Stimulated activated CD4-positive, alpha-beta T cell treated with anti-CD3 and anti-CD28 coated beads, TNF-alpha, amount 100 ng/mL, for 4 hours (primary cell): ENCODE data around the gene VAV2.
"Not testable (repeated sequence)": the region's sequence is repeated elsewhere in the genome, so short reads cannot be mapped to it uniquely, and the experiment has no call there.

Experiments used
- DNase-seq, 3 experiments: peaks; one replicate each; pipeline ENCODE4 v3.0.0-alpha.2; 2020; ENCODE audit warnings: low read depth in 3 of 3

VAV2 gene

DNA sequence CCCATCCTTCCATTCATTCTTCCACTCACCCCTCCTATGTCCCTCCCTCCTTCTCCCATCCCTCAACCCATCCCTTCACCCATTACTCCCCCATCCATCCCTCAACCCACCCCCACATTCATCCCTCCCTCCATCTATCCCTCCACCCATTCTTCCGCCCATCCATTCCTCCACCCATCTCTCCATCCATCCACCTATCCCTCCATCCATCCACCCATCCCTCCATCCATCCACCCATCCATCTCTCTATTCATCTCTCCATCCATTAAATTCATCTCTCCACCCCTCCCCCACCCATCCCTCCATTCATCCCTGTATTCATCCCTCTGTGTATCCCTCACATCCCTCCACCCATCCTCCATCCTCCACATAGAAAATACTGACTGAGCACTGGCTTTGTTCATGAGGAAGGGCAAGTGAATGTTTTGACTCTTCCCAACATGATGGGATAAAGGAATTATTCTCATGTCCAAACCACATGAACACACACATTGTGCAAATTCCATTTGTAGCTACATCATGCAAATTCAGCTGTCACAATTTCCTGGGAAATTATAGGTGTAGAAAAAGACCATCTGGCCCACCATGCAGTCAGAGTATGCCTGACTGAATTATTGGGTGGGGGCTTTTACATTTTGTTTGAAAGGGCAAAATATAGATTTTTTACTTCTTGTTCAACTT, 6.9 kb upstream of the VAV2 start:
- no peak for DNase-seq

DNA sequence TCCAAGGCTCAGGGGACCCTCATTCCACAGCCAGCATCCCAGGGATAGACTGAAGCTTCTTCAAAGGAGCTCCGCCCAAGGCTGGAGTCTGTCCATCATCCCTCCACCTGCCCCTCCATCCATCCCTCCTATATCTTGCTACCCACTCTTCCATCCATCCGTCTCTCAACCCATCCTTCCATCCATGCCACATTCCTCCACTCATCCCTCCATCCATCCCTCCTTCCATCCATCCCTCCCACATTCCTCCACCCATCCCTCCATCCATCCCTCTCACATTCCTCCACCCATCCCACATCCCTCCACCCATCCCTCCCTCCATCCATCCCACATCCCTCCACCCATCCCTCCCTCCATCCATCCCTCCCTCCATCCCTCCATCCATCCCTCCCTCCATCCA, 5.5 kb upstream of the VAV2 start:
- DNase-seq = no peak

DNA sequence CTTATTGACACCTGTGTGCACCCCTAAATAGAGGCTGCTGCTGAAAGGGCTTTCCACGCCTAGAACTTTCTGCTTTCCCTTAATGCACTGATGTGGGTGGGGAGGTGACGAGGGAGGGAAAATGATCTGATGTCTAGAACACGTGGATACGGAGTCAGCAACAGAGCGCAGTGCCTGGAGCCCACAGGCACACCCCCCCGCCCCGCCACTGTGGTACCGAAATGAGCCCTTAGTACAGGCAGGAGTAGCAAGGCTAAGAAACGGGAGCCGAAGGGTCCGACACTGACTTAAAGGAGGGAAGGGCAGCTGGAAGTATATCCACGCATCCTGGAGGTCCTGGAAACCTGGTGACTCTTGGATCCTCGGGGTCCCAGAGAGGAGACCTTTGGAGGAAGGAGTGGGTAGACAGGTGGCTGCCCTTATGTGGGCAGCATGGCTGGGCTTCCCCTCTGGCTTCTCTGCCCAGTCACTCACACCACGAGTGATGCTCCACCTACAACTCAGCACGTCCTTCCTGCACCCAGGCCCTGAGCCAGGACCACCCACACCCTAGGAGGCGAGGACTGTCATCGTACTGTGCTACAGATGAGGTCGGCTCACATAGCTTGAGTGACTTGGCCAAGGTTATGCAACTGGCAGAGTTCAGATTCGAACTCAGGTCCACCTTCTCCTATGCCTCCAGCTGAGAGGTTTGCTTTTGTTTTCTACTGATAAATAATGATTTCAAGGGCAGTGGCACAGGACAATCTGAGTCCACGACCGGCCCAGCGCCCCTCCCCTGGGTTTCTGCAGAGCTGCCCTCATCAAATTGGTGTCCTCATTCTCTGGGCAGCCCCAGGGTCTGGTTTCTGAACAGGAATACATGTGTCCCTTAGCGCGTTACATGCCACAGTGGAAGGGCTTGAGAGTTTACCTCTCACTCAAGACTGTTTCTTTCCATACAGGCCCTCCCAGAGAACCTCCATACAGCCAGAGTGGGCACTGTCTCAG, 4.7 kb upstream of the VAV2 start:
- no peak for DNase-seq

DNA sequence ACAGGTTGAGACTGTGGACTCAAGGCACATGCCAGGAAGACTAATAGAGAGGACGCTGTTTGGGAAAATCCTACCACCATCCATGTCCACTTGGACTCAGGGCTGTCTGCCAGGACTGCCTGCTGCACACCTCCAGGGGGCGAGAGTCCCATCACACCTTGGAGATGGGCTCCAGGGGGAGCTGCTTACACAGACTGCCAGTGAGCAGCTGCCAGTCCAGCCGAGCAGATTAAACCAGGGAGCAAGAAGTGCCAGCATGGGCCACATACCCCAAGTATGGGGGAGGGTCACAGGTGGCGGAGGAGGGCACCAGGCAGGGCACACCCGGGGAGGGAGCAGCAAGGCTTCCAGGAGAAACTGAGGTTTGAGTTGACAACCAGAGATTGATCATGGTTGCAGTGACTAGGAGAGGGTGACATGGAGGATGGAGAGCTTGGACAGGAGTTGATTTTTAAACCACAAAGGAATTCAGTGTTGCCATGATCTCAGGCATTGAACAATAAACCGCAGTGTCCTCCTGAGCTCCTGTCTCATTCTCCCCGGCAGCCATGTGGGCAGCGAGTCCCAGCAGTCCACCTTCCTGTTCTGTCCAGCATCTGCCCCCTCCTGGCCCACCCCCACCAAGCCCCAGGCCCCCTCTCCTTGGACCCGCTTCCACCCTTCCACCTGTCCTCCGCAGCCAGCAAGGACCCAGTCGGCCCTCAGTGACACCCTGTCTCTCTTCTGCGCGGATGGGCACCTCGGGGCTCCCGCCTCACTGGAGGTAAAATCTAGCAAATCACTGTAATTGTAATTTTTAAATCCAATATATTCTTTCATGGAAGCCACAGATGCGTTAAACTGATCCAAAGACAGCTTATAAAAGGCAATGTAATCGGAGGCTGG, 3.1 kb upstream of the VAV2 start:
- DNase-seq = no peak

DNA sequence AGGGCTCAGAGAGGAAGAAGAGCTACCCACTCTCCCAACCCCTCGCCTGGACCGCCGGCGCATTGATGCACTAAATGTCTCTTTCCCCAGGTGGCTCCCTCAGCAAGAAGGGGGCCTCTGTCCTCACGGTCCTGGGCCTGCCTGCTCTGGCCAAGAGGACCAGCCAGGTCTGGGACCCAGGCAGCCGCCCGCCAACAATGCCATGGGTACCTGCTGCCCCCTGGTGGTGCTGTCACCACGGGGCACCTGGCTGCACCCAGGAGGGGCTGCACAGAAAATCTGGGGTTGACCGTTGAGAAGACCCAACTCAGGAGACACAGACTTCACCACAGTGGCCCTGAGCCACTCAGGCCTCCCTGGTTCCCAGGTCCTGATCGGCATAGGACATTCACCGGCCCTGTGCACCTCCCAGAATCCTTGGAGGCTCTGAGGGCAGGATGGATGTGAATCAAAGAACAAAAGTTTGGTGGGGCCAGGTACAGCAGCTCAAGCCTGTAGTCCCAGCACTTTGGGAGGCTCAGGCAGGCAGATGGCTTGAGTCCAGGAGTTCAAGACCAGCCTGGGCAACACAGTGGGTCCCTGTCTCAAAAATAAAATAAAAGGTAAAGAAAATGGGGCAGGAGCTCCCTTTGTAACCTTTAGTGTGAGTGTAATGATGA, 2.4 kb upstream of the VAV2 start:
- peak; percentile 51 to 69 (median 59) for DNase-seq

DNA sequence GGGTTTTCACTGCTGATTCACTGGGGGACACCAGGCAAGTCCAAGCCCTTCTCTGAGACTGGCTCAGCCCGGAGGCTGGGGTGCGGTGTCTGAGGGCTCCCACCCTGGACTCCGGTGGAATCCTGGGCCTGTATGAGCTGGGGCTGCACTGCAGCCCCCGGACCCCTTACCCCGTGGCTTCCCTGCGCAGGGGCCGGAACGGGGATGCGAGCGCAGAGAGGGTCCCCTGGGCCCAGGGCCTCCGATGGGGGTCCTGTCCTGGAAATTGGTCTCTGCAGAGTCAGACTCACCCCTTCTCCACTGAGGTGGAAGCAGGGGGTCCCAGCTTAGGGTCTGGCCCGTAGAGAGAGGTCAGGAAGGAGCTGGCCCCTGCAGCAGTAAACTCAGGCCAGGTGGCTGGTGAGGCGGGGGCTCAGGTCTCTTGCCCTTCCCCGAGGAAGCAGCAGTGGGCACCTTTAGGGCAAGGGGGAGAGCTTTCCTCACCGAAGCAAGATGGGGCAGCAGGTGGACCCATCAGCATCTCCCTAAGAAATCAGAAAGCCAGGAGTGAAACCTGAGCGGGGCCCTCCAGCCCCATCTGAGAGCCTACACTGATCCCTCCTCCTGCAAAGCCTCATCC, 1.6 kb upstream of the VAV2 start:
- no peak for DNase-seq

DNA sequence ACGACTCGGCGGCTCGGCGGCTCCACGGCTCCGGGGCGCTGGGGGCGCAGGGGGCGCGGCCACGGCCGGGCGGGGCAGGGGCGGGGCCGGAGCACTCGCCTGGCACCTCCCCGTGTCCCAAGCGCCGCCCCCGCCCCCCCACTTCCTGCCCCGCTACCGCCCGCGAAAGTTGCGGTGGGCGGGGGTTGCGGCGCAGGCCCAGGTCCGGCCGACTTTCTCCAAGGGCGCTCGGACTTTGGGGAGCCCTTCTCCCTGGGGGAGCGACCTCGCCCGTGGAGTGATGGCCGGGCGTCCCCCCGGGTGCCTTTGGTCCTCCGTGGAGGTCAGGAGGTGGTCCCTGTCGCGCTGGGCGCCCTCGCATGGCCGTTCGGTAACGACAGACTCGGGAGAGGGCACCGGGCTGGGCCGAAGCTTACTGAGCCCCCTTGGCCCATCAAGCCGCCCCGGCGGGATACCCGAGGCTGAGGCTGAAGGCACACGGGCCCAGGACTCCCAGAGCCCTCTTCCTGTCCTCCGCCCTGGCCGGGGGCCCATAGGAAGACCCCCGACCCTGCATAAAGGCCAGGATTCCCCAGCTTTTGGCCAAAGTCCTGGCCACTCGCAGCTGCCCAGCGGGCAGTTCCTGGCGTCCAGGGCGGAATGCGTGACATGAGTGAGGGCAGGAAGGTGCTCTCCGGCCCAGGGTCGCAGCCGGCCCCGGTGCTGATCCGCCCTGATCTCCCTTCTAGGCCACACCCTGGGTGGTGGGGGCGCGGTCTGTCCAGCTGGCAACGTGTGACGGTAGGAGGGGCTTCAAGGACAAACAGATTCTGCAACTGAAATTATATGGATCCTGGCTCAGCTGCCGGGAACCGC, 883 bp upstream of the VAV2 start:
- peak; percentile 55 to 72 (median 65) for DNase-seq

DNA sequence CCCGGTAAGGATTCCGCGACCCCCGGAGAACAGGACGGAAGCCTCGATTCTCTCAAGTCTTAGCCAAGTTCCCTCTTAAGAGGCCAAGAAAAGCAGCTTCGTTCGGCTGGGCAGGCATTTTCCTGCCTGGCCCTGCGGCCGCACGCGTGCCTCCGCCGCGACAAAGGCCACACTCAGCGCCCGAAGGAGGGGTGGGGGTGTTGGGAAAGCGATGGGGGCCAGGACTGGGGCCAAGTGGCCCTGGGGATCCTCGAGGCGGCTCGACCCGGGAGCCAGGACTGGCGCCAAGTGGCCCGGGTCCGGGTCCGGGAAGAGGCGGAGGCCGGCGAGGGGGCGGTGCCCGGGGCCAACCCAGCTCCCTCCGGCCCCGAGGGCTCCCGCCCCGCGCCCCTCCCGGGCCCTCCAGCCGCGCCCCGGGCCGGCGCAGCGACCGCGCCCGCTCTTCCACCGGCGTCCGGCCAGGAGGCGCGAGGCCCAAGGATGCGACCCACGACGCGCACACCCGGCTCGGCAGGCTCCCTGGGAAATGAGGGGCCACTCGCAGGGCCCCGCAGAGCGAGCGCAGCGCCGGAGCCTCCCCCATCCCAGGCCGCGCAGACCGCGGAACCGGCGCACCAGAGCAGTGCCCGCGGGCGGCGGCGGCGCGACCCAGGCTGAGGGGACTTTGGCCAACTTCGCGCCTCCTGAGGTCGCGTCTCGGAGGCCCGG, 756 bp downstream of the VAV2 start:
- DNase-seq = no peak

DNA sequence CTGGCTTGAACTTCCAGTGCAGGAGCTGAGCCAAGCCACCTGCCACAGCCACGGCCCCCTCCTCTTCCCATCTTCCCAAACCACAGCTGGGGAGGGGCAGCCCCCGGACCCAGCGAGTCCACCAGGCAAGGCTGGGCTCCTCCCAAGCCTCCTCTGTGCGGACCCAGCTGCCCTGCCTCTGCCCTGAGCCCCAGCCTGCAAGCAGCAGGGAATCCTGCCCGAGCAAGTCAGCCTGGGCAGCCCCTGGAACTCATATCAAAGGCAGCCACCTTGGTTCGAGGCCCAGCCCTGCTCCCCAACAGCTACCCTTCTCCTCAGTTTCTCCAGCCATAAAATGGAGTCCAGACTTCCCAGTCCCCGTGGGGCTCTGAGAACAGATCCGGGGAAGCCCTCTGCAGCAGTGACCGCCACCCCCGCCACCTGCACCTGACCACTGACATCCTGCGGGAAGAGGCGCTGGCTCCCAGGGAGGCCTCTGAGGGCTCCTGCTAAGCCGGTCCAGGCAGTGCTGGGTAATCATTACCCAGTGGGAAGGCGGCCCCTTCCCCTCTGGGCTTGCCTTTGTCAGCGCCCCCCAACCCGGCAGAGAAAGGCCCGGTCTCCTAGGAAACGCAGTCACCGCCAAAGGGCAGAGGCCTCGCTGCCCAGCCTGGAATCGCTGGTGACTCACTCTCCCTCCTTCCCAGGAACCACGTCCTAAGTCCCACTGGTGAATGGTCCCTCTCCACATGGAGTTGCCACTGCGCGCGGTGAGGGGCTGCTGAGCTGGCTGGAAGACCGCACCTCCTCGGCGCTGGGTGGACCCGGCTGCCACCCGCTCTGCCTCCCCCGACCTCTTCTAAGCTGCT, 1.5 kb downstream of the VAV2 start:
- DNase-seq = no peak

DNA sequence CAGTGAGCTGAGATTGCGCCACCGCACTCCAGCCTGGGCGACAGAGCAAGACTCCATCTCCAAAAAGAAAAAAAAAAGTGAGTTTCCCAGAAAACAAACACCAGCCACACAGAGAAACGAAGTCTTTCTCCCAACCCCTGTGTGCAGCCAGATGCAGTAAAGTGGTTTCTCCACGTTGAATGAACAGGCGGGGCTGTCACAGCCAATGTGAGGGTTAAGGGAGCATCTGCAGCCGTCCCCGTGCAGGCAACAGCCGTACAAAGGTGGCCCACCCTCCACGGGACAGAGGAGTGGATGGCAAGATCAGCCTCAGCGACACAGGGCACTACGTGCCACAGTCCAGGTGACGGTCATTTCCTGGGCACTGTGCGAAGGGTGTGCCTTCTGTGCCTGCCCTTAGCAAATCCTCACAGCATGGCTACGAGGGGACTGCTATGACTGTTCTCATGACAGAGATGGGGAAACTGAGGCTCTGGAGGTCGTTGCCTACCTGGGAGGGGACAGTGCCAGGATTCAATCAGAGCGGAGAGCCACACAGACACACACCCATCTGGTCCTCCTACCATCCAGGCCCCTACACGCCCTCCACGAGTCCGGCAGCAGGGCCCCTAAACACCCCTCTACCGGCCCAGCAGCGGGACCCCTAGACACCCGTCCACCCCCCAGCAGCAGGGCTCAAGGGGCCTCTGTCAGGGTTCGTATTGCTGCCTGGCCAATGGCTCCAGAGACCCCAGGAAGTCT, 2.3 kb downstream of the VAV2 start:
- DNase-seq = no peak

DNA sequence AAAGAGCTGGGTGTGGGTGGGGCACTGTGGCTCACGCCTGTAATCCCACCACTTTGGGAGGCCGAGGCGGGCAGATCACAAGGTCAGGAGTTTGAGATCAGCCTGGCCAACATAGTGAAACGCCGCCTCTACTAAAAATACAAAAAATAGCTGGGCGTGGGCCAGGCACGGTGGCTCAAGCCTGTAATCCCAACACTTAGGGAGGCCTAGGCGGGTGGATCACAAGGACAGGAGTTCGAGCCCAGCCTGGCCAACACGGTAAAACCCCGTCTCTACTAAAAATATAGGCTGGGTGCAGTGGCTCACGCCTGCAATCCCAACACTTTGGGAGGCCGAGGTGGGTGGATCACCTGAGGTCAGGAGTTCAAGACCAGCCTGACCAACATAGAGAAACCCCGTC, 3.4 kb downstream of the VAV2 start:
- DNase-seq = not testable (repeated sequence)

DNA sequence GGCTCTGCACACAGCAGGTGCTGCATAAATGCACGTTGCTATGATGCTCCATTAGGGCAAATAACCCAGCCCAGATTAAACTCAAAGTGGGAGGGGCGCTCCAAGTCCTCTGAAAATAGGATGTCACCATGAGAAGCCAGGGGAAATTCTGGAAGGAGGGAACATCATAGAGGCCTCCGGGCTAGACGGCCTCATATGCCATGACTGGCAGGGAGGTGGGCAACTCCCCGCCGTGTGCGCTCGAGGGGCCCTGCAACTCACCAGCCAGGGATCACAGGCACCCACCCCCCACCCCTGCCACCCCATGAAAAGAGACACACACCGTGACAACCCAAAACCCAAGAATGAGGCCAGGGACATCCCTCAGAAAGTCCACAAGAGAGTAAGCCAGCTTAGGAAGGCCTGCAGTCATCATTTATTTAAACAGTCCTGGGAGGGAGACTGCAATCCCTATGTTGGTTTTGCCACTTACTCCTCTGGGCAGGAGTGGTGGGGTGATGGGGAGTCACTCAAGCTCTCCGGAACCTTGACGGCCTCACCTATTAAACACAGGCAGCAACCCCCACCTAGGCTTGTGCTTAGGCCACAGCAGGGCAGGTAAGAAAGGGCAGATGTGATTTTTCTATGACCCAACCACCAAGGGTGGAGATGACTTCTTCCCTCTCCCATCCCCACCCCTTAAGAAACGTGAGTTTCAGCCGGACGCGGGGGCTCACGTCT, 4.0 kb downstream of the VAV2 start:
- no peak for DNase-seq

DNA sequence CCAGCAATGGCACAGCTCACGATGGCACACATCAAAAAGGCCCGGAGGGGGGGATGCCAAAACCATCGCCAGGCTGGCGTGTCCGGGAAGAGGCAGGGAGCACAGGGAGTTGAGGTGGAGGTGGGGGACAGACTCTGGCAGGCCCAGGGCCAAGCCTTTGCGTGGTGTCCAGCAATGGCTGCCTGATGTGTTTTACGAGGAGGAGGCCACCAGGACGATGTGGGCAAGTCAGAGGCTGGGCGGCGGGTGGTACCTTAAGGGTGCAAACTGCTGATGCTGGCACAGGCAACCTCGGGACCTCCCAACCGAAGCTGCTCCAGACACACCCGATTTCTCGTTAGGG, 4.7 kb downstream of the VAV2 start:
- no peak for DNase-seq

DNA sequence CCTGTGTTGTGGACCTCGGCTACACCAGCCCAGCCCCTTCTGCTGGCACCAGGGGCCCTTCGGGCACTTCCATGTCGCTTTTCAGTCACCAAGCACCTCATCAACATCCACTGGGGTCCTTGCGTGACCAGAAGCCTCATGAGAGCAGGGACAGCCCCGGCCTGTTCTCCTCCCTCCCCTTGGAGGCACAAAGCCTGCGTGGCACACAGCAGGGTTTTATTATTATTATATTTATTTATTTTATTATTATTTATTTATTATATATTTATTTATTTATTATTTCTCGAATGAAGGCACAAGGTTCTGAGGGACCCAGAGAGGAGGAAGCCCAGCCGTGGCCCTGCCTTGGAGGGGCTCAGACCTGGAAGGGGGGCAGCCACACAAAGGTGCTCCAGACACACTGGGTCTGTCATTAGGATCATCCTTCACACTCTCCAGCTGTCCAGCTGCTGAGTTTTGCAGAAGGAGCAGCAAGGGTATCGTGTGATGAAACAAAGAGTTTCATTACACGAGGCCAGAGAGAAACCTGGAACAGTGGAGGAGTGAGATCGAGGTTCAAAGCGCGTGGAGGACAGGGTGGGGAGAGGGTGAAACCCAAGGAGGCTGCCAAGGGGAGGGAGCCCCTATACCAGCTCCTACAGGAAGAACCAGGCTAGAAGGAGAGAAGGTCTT, 5.2 kb downstream of the VAV2 start:
- DNase-seq = no peak

DNA sequence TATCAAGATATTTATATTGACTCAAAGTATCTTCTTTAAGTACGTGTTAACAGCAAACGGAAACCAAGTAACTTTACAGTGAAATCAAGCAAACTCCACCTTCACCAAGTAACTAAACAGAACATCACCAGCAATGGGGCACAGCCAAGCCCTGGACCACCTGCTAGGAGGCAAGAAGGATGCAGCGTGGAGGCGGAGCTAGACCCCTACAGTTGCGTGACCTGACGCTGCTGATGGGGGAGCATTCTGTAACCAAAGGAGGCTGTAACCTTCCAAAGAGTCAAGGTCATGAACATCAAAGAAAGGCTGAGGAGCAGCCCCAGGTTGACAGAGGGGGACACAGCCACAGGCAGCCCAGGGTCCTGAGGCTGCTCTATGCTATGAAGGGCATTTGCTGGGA, 6.1 kb downstream of the VAV2 start:
- DNase-seq = no peak

DNA sequence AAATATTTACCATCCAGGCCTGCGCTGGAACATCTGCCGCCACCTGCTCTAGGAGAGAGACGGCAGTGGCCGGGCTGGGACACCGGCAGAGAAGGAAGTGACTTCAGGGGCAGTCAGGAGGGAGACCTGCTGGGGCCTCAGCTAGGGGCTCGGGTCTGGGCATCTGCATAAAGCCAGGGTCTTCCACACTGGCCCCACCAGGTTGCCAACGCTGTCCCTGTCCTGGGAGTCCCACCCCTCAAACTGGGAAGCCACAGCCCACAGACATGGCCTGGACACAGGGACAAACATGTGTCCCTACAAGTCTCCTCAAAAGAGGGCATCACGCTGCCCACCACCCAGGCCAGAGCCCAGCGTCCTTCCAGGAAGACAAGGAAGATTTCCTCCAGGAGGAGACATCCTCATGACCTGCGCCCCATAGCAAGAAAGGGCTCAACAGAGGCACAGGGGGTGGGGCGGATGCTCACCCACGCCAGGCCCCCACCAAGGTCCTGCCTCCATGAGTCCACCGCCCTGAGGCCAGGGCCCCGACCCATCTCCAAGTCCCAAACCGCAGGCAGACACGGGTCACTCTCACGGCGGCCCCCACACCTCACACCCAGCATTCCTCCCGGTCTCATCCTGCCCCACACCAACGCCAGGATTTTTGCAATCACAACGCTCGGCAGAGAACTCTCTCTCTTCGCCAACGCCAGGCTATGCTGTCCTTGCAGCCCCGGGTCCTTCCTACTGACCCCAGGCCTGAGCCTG, 9.0 kb downstream of the VAV2 start:
- DNase-seq = no peak
